PC-9 (cell line): ENCODE measurements around the gene RAB11FIP4. TPM values are rescaled to one million over a fixed set of nuclear protein-coding genes. Genes with fewer than 3 reads are reported as not detected.

Experiments
- BruUV-seq: library from RNA; stranded (reverse); fragments of 400-500 nt; replicated peaks from 2 replicates; lab custom pipeline; 2021; lab: Mats Ljungman, UMichigan
- CTCF ChIA-PET: fragments of 300-600 bp; sonication (Branson Sonifier 250); formaldehyde crosslinking; loops from one replicate; lab custom pipeline; 2022; ENCODE audit warnings: antibody characterized with exemption; lab: Charles Lee
- POLR2A ChIA-PET: fragments of 300-600 bp; sonication (Branson Sonifier 250); formaldehyde crosslinking; loops from one replicate; lab custom pipeline; 2022; ENCODE audit warnings: antibody characterized with exemption; ENCODE audit not compliant: unreplicated experiment; lab: Charles Lee
- DNase-seq, 2 experiments: peaks; one replicate each; pipeline versions ENCODE4 v3.0.0 to v3.0.0-alpha.2; 2015 to 2022; ENCODE audit warnings: mixed read lengths in 1 of 2
- H2AFZ ChIP-seq: fragments of 200-600 bp; sonication (generic); 2 replicates; pipeline ENCODE4 v1.8.1; 2017; ENCODE audit warnings: antibody characterized with exemption
- H3F3A ChIP-seq: fragments of 200-600 bp; sonication (generic); 2 replicates; pipeline ENCODE4 v1.8.1; 2017; ENCODE audit warnings: antibody characterized with exemption, mild to moderate bottlenecking, low read depth; ENCODE audit not compliant: insufficient read depth
- H3K27ac ChIP-seq: fragments of 200-600 bp; sonication (generic); 2 replicates; pipeline ENCODE4 v1.6.1; 2016; ENCODE audit warnings: mixed run types
- H3K27me3 ChIP-seq: fragments of 200-600 bp; sonication (generic); 2 replicates; pipeline ENCODE4 v1.6.1; 2016; ENCODE audit warnings: low read depth, mixed run types; ENCODE audit not compliant: insufficient read depth
- H3K36me3 ChIP-seq: fragments of 200-600 bp; sonication (generic); 2 replicates; pipeline ENCODE4 v1.6.1; 2016; ENCODE audit warnings: low read depth, mixed run types
- H3K4me1 ChIP-seq: fragments of 200-600 bp; sonication (generic); replicated peaks from 2 replicates; pipeline ENCODE4 v1.6.1; 2016; ENCODE audit warnings: mixed run types; ENCODE audit not compliant: insufficient read depth
- H3K4me2 ChIP-seq: fragments of 200-600 bp; sonication (generic); 2 replicates; pipeline ENCODE4 v1.6.1; 2017; ENCODE audit warnings: mixed run types
- H3K4me3 ChIP-seq: fragments of 200-600 bp; sonication (generic); 2 replicates; pipeline ENCODE4 v1.6.1; 2016; ENCODE audit warnings: mixed run types
- H3K79me2 ChIP-seq: fragments of 200-600 bp; sonication (generic); 2 replicates; pipeline ENCODE4 v1.6.1; 2017; ENCODE audit warnings: low read depth, mixed run types
- H3K9me2 ChIP-seq: fragments of 200-600 bp; sonication (generic); 2 replicates; pipeline ENCODE4 v1.8.1; 2017; ENCODE audit warnings: mild to moderate bottlenecking; ENCODE audit not compliant: insufficient read depth
- H3K9me3 ChIP-seq: fragments of 200-600 bp; sonication (generic); 2 replicates; pipeline ENCODE4 v1.8.1; 2016; ENCODE audit warnings: low read depth; ENCODE audit not compliant: insufficient read depth
- H4K20me1 ChIP-seq: fragments of 200-600 bp; sonication (generic); 2 replicates; pipeline ENCODE4 v1.8.1; 2017; ENCODE audit not compliant: insufficient read depth
- EZH2 ChIP-seq: fragments of 200-600 bp; sonication (generic); IDR thresholded peaks from 2 replicates; pipeline ENCODE4 v1.8.0; 2017; ENCODE audit warnings: antibody characterized with exemption, low read depth
- intact Hi-C: fragments of 100-400 bp; cut with micrococcal nuclease; formaldehyde crosslinking; loops from one replicate; pipeline ENCODE4 v1.10.0; 2022; ENCODE audit not compliant: unreplicated experiment
- total RNA-seq: library from RNA; stranded (reverse); gene quantifications from 2 replicates; pipeline ENCODE4 v1.2.3, GENCODE V29; 2021
- TF ChIP-seq, protein P1 (sequence below): fragments of 200-600 bp; sonication (generic); conservative IDR thresholded peaks from 2 replicates; pipeline ENCODE4 v1.6.1; 2017; ENCODE audit warnings: mixed run types, antibody characterized with exemption, mild to moderate bottlenecking, moderate library complexity

Gene RAB11FIP4
- total RNA-seq, 1 experiment from 2014 or later, result 22.9 TPM

DNA sequence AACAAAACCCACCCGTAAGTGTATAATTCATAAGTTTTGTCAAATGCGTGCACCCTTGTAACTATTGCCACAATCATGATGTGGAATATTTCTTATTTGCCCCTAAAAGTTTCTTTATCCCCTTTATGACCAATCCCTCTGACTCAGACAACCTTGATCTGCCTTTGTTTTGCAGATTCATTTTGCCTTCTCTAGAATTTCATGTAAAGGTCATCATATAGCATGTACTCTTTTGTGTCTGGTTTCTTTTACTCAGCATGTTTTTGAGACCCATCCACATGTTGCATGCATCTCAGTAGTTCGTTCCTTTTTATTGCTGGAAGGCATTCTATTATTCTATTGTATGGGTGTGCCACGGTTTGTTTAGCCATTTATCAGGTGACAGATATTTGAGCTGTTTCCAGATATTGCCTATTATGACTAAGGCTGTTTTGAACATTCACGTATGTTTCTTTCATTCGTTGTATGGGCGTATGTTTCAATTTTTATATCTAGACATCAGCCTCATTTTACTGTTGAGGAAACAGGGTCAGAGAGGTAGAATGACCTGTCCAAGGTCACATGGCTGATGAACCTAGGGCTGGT is 192.4 kb downstream of the RAB11FIP4 start:
- Histone ChIP-seq H2AFZ (no peak overlapping the region), H3K9me3 (no peaks in the 10 kb centered on the region), H3K79me2 (peaks cover 28% of the 10 kb centered on the region), H4K20me1 (peaks cover 10% of the 10 kb centered on the region; the same call in 1 of the 2 replicates), H3K27me3 (no peaks in the 10 kb centered on the region), H3F3A (peaks cover 37% of the 10 kb centered on the region), H3K4me1 (peaks cover 47% of the 10 kb centered on the region), H3K9me2 (no peaks in the 10 kb centered on the region), H3K4me3 (no peak overlapping the region), H3K4me2 (no peak overlapping the region), H3K27ac (no peak overlapping the region), H3K36me3 (peaks cover 21% of the 10 kb centered on the region; the same call in 1 of the 2 replicates)
- CTCF ChIA-PET, result no interaction called here
- POLR2A ChIA-PET, result no interaction called here
- intact Hi-C loops, result no loop called here
- no peak for DNase-seq
- BruUV-seq, result no TSS peak
- TF ChIP-seq EZH2, result no peak
- TF ChIP-seq, protein P1, sequence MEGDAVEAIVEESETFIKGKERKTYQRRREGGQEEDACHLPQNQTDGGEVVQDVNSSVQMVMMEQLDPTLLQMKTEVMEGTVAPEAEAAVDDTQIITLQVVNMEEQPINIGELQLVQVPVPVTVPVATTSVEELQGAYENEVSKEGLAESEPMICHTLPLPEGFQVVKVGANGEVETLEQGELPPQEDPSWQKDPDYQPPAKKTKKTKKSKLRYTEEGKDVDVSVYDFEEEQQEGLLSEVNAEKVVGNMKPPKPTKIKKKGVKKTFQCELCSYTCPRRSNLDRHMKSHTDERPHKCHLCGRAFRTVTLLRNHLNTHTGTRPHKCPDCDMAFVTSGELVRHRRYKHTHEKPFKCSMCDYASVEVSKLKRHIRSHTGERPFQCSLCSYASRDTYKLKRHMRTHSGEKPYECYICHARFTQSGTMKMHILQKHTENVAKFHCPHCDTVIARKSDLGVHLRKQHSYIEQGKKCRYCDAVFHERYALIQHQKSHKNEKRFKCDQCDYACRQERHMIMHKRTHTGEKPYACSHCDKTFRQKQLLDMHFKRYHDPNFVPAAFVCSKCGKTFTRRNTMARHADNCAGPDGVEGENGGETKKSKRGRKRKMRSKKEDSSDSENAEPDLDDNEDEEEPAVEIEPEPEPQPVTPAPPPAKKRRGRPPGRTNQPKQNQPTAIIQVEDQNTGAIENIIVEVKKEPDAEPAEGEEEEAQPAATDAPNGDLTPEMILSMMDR, result no peak

DNA sequence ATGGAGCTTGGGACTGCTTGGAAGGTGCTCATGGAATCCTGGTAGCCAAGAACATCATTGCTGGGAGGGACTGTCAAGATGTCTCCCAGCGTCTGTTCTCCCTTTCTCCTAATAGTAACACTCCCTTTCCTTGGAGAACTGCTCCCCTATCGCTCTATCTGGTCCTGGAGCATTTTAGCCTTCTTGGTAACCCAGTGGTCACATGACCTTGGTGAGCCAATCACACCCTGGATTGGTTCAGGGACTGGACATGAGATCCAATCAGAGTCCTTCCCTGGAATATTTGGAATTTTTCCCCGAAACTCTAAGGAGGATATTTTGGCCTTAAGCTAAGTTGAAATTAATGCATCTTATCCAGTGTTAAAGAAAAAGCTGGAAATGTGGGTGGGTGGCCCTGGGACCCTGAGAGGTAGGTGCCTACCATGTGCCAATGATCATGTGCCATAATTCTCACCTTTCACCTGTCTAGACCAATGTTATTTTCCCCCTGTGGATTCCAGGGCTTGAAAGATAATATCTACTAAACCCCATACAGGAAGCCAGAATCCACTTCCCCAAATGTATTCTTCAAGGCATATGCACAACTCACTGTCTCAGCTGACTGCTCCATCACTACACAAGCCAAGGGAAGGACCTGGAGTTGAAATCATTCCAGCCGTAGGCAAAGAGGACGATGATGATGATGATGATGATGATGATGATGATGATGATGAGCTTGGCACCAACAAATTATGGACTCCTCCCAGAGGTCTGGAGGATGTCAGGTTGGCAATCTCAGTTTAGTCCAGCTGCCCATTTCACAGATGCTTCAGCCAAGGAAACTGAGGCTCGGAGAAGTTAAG is 193.2 kb downstream of the RAB11FIP4 start:
- Histone ChIP-seq H4K20me1 (peaks cover 8% of the 10 kb centered on the region; the same call in 1 of the 2 replicates), H3K4me3 (no peak overlapping the region), H3F3A (peaks cover 29% of the 10 kb centered on the region), H3K9me2 (no peaks in the 10 kb centered on the region), H3K79me2 (peaks cover 28% of the 10 kb centered on the region), H3K4me1 (peaks cover 39% of the 10 kb centered on the region), H3K36me3 (peaks cover 21% of the 10 kb centered on the region; the same call in 1 of the 2 replicates), H2AFZ (no peak overlapping the region), H3K4me2 (no peak overlapping the region), H3K27ac (no peak overlapping the region), H3K27me3 (no peaks in the 10 kb centered on the region), H3K9me3 (no peaks in the 10 kb centered on the region)
- CTCF ChIA-PET, result no interaction called here
- no TSS peak for BruUV-seq
- intact Hi-C loops, result no loop called here
- POLR2A ChIA-PET, result interaction anchor here (0.7 kb wide), 1 partner anchor 12 kb away, joined by 5 read pairs; no protein-coding TSS in a partner anchor
- TF ChIP-seq, protein P1, result no peak
- TF ChIP-seq EZH2, result no peak
- DNase-seq, result no peak

DNA sequence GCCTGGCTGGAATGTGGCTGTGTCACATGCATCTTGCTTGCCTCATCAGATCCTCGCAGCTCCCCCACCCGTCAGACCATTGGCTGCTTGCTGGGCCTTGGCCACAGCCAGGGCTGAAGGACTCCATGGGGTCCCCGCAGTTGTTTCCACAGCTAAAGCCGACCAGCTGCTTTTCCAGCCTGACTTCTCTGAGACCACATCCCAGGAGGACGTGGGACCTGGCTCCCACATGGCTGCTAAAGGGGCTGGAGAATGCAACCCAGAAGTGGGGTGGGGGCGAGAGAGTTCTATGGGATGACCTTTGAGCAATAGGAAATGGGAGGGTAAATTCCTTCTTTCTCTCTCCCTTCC is 193.8 kb downstream of the RAB11FIP4 start:
- no peak overlapping the region for H2AFZ ChIP-seq
- H3K4me1 ChIP-seq, result peaks cover 33% of the 10 kb centered on the region
- no peak overlapping the region for H3K4me3 ChIP-seq
- intact Hi-C loops, result no loop called here
- no peak overlapping the region for H3K27ac ChIP-seq
- peaks cover 23% of the 10 kb centered on the region for H3F3A ChIP-seq
- H4K20me1 ChIP-seq, result peaks cover 8% of the 10 kb centered on the region; the same call in 1 of the 2 replicates
- BruUV-seq, result no TSS peak
- TF ChIP-seq, protein P1, result no peak
- no peak for TF ChIP-seq EZH2
- no peaks in the 10 kb centered on the region for H3K9me2 ChIP-seq
- no peak overlapping the region for H3K4me2 ChIP-seq
- H3K27me3 ChIP-seq, result no peaks in the 10 kb centered on the region
- H3K9me3 ChIP-seq, result no peaks in the 10 kb centered on the region
- ChIA-PET POLR2A (interaction anchor here (0.7 kb wide), 1 partner anchor 13 kb away, joined by 5 read pairs; no protein-coding TSS in a partner anchor), CTCF (no interaction called here)
- H3K79me2 ChIP-seq, result peaks cover 28% of the 10 kb centered on the region
- peaks cover 21% of the 10 kb centered on the region; the same call in 1 of the 2 replicates for H3K36me3 ChIP-seq
- no peak for DNase-seq
